ENCODE measurements around the gene PTRH1. TPM values are rescaled to one million over a fixed set of nuclear protein-coding genes. Genes with fewer than 3 reads are reported as not detected.

PTRH1 gene
- total RNA-seq, 1 donor from 2014 or later: 11.9 TPM

- Mint-ChIP-seq H3K36me3 (ENCODE audit: insufficient read depth) (no peaks in the 10 kb centered on the region), H3K9me3 (ENCODE audit: low read depth) (no peaks in the 10 kb centered on the region), H3K27me3 (peaks cover 3% of the 10 kb centered on the region), H3K4me1 (ENCODE audit: low read depth) (no peaks in the 10 kb centered on the region), H3K4me3 (ENCODE audit: low read depth) (peak overlapping the region; percentile 86), H3K27ac (peak overlapping the region; percentile 92)
- TF ChIP-seq CTCF (IDR thresholded peaks at IDR 0.05; ENCODE audit: unreplicated experiment): no peak
- DNase-seq (ENCODE audit: low spot score, unreplicated experiment): no peak
These were observed 20.2 kb upstream of the PTRH1 start for GRCh38 chr9:127735530-127736185.

- Mint-ChIP-seq H3K27ac (peak within 1 kb of the TSS; percentile 92), H3K36me3 (ENCODE audit: insufficient read depth) (no peaks in the 10 kb centered on the region)
These were observed 19.5 kb upstream of the PTRH1 start, which contains the start of gene TOR2A for GRCh38 chr9:127734747-127735529. TSS of gene TOR2A (minus strand) at chr9:127735294. CDS start at chr9:127735270, 24 bp downstream.

GRCh38 chr9:127734247-127734746, 18.8 kb upstream of the PTRH1 start:
- Mint-ChIP-seq H3K4me3 (ENCODE audit: low read depth) (peak overlapping the region; percentile 86), H3K36me3 (ENCODE audit: insufficient read depth) (no peaks in the 10 kb centered on the region), H3K27me3 (peaks cover 3% of the 10 kb centered on the region), H3K4me1 (ENCODE audit: low read depth) (no peaks in the 10 kb centered on the region), H3K9me3 (ENCODE audit: low read depth) (no peaks in the 10 kb centered on the region), H3K27ac (peak overlapping the region; percentile 71)
- no peak for DNase-seq (ENCODE audit: low spot score, unreplicated experiment)
- TF ChIP-seq CTCF (IDR thresholded peaks at IDR 0.05; ENCODE audit: unreplicated experiment): no peak

More at GRCh38 chr9:127734747-127735529, 19.5 kb upstream of the PTRH1 start, which contains the start of gene TOR2A:
- peak; percentile 96 for TF ChIP-seq CTCF (IDR thresholded peaks at IDR 0.05; ENCODE audit: unreplicated experiment)
- DNase-seq (ENCODE audit: low spot score, unreplicated experiment): peak; percentile 99
- Mint-ChIP-seq H3K4me3 (ENCODE audit: low read depth) (peak within 1 kb of the TSS; percentile 86), H3K4me1 (ENCODE audit: low read depth) (no peaks in the 10 kb centered on the region), H3K9me3 (ENCODE audit: low read depth) (no peaks in the 10 kb centered on the region), H3K27me3 (peaks cover 3% of the 10 kb centered on the region)

GRCh38 chr9:127733614-127734013, 18.2 kb upstream of the PTRH1 start:
- Mint-ChIP-seq H3K9me3 (ENCODE audit: low read depth) (no peaks in the 10 kb centered on the region), H3K36me3 (ENCODE audit: insufficient read depth) (no peaks in the 10 kb centered on the region), H3K4me1 (ENCODE audit: low read depth) (no peaks in the 10 kb centered on the region), H3K27ac (peak overlapping the region; percentile 35), H3K4me3 (ENCODE audit: low read depth) (peak overlapping the region; percentile 29), H3K27me3 (peaks cover 3% of the 10 kb centered on the region)
- no peak for TF ChIP-seq CTCF (IDR thresholded peaks at IDR 0.05; ENCODE audit: unreplicated experiment)
- no peak for DNase-seq (ENCODE audit: low spot score, unreplicated experiment)

GRCh38 chr9:127732444-127732843, 17.0 kb upstream of the PTRH1 start:
- no peak for DNase-seq (ENCODE audit: low spot score, unreplicated experiment)
- no peak overlapping the region for H3K4me3 Mint-ChIP-seq (ENCODE audit: low read depth)
- H3K4me1 Mint-ChIP-seq (ENCODE audit: low read depth): no peaks in the 10 kb centered on the region
- H3K27me3 Mint-ChIP-seq: no peaks in the 10 kb centered on the region
- no peak for TF ChIP-seq CTCF (IDR thresholded peaks at IDR 0.05; ENCODE audit: unreplicated experiment)
- no peak overlapping the region for H3K27ac Mint-ChIP-seq
- H3K9me3 Mint-ChIP-seq (ENCODE audit: low read depth): no peaks in the 10 kb centered on the region
- no peaks in the 10 kb centered on the region for H3K36me3 Mint-ChIP-seq (ENCODE audit: insufficient read depth)

Data from progenitor cell of endocrine pancreas (in vitro differentiated cells).